GM21515 (cell line): Measurements from ENCODE around the gene ERC1.

Experiments used
- ATAC-seq: cut with Tn5 transposase; IDR thresholded peaks from one replicate; pipeline ENCODE4 v1.9.1; 2021; ENCODE audit not compliant: unreplicated experiment

ERC1 gene

DNA sequence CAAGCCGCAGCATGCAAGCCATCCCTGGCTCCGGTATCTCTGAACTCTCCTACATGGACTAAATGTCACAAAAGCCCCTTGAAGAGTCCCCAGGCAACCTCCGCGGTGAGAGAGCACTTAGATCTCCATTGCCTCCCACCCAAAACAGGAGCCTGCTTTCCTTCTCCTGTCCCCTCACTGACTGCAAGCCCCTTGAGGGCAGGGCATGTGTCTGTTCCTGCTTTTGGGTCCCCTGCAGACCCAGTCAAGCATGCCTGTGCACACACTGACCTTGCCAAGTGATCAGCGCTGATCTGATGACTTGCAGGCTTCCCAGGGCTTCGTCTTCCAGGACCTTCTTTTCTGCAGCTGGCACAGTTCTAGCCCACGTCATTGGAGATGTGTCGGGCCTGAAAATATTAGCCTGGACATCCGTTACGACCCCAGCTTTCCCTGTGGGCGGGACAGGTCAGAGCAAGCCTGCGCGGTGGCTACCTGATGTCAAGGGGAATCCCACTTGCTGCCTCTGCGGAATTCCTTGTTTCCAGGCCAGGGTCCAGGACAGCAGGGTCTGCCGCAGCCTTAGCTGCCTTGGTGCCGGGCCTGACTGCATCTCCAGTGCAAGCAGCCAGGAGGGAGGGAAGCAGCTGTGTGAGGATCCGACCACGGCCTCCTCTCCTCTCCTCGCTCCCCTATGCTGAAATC, 510.8 kb downstream of the ERC1 start:
- no peak for ATAC-seq

DNA sequence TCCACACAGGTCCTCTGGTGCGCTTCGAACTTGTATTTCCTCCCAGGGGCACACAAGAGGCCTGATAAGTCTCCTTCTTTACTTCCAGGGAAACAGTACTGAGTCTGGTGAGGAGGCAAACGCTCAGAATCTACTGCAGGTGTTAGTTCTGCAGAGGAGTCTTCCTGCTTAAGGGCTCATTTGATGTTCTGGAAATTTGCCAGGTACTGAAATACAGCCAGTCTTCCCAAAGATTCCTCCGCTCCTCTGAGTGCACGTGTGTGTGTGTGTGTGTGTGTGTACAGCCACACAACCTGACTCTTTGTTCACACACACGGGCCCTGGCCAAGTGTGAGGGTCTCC, 511.3 kb downstream of the ERC1 start:
- no peak for ATAC-seq

DNA sequence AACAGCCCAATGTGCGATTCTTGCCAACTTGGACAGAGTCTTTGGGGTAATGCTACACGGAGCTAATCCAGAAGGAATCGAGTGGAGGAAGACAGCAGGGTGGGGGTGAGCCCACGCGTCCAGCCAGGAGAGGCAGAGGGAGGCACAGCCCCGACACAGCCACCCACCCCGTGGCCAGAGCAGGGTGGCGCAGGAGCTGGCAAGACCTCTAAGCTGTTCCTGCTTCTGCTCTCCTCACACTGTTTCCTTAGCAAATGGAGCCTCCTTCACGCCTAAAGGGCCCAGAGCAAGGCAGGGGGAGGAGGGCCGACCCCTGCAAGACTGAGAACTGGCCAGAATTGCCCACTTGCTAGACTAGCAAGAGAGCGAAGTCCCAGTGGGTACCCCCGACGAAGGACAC, 511.8 kb downstream of the ERC1 start:
- no peak for ATAC-seq

DNA sequence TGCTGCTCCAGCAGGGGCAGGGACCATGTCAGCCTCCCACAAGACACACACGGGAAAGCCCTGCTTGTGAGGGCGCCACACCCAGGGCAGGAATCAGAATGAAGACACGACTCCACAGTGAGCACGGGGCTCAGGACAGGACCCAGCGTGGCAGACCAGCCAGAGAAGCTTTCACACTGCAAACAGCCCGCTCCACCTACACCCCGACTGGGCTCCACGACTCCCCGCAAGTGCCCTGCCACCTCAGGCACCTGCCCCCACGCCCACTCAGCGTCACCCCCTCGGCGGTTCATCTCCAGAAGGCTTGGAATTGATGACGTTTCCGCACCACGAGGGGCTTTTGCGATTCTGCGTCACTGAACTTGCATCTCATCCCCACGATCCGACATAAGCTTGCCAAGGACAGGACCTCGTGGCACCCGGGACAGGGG, 512.3 kb downstream of the ERC1 start:
- ATAC-seq = no peak

DNA sequence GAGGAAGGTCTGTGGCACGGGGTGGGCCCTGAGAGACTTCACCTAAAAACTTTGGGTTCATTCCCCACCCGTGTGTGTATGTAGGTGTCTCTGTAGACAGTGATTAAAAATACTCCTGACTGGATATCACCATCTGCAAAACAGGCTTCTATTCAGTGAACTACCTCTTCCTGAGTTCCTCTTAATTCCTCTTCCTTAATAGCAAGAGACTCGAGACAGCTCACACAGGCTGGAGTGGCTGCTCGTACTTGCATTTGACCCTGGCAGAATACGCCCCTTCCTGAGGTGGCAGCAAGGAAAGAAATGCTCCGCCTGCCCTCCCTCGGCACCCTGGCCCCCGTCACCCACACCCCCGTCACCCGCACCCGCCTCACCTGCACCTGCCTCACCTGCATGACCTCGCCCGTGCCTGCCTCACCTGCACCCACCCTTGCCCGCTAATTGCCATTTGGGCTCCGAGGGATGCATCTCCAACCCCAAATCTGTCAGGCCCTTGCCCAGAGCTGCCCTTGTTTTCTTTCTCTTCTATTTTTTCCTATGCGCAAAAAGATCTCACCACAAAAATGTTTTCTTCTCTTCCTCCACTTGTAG, 513.4 kb downstream of the ERC1 start:
- no peak for ATAC-seq

DNA sequence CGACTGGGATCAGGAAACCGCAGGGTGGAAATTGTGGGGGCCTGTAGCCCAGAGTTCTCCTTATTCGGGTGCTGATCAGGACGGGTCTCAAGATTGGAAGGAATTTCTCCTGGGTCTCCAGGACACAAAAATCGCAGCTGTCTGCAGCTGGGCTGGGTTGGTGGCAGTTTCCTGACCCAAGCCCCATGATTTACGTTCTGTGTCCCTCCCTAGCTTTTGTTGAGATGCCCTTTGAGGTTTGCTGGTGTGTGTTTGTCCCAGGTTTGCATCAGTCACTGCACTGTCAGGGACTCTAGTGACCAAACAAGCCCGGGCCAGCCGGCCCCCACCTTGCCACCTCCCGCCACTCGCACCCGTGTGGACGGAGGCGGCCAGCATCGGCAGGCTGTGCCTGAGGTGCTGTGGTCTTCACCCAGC, 513.9 kb downstream of the ERC1 start:
- ATAC-seq = no peak

DNA sequence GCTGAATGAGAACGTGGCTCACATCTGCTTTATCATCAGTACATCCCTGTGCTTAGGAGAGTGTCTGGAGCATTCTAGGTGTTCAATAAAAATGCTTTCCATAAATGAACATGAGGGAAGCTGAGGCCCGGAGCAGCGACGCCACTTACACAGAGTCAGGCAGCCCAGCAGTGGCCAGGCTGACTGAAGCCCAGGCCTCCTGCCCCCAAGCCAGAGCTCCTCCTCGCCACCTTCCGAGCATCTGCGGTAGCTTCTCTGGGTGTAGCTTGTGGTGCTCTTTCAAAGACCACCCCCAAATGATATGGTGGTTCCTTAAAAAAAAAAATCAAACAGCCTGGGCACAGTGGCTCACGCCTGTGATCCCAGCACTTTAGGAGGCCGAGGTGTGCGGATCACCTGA, 514.6 kb downstream of the ERC1 start:
- no peak for ATAC-seq

DNA sequence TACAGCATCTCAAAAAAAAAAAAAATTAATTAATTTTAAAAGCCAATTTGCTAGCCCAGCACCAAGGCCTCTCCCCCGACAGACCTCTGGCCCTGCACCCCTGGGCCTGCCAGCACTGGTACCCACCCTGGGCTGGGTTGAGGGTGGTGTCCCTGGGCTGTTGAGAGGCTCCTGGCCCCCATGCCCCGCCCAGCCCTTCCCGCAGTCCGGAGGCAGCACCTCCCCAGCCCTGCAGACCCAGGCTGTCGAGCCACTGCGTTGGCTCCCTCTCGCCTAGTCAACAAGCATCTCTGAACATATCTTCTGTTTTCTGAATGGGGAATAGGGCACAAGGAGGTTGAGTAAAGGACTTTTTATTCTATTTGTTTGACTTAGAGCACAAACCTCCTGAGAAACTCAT, 516.3 kb downstream of the ERC1 start:
- no peak for ATAC-seq

DNA sequence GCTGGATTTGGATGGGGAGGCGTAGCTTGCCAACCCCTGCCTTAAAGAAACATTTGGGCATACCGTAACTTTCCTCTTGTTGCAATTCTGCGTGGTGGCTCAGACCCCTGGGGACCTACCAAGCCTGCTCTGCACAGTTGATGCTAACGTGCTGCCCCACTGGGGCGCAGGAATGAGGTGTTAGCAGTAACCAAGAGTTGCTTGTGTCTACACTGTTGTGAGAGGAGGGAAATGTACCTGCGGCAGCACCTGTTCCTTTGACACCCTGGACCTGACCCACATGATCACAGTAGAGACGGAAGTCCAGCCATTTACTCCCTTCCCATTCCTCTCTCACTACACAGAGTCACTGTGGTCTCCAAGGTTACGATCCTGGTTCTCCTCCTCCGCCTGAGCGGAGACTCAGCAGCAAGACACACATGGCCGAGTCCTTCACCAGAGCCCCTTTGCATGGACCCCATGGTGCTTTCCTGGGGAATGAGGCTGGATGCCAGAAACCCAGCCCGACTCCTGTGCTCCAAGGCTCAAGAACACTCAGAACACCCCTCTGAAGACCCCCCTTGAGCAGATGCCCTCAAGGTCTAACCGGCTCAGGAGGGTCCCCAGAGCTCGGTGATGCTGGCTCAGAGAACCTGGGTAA, 518.5 kb downstream of the ERC1 start:
- no peak for ATAC-seq

DNA sequence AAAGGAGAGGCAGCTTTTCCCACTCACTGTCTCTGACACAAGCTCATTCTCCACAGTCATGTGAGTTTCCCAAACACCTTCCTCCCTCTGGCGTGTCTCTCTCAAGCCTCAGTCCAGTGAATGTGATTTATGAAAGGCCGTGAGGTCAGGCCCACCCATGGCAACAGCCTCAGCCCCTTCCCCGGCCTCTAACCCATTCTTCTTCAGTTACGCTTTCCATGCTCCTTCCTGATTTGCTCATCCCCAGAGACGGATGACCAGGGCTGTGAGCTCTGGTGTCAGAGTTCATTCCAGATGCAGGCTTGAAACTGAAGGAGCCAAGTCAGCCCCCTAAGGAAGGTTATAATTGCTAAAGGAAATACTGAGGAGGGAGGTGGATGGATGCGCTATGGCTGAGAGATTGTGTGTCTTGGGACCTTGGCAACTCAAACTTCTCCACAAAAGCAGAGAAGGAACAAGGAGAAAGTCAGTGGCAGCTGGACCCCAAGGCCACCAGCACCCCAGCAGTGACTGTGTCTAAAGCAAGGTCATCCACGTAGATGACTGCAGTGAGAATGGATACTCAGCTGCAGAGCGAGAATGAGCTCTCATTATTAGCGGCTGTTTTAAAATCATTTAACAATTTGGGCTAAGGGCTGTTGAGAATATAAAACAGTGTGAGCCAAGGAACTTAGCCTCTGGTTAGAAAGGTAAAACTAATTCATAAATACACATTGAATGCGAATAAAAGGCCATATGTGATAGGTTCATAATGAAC, 519.2 kb downstream of the ERC1 start:
- no peak for ATAC-seq

DNA sequence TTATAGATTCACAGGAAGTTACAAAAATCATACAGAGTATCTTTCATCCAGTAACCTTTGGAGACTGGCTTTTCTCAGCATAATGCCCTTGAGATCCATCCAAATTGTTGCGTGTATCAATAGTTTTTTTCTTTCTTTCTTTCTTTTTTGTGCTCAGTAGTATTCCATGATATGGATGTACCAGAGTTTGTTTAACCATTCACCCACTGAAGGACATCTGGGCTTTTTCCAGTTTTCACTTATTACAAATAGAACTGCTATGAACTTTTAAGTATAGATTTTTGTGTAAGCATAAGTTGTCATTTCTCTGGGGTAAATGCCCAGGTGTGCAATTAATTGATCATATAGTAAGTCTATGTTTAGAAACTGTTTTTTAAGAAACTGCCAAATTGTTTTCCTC, 524.0 kb downstream of the ERC1 start:
- no peak for ATAC-seq

DNA sequence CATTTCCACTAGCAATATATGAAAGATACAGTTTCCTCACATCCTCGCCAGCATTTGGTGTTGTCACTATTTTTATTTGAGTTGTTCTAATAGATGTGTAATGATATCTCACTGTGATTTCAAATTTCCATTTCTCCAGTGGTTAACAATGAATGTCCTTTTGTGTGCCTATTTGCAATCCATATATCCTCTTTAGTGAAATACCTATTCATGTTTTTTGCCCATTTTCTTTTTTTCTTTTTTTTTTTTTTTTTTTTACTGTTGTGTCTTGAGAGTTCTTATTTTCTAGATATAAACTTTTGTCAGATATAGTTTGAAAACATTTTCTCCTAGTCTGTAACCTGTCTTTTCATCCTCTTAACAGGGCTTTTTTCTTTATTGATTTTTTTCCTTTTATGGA, 524.4 kb downstream of the ERC1 start:
- no peak for ATAC-seq

DNA sequence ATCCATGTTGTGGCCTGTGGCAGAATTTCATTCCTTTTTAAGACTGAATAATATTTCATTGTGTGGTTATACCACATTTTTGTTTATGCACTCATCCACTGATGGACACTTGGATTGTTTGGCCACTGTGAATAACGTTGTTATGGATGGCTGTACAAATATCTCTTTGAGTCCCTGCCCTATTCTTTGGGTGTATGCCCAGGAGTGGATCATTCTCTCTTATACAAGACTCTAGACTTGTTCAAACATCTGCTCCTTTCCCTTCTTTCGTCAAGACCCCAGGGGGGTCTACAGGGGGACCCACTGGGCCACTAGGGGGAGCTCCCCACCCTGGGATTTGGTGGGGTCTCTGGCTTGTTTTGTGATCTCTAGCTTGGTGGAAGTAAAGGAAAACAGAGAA, 526.0 kb downstream of the ERC1 start:
- no peak for ATAC-seq

DNA sequence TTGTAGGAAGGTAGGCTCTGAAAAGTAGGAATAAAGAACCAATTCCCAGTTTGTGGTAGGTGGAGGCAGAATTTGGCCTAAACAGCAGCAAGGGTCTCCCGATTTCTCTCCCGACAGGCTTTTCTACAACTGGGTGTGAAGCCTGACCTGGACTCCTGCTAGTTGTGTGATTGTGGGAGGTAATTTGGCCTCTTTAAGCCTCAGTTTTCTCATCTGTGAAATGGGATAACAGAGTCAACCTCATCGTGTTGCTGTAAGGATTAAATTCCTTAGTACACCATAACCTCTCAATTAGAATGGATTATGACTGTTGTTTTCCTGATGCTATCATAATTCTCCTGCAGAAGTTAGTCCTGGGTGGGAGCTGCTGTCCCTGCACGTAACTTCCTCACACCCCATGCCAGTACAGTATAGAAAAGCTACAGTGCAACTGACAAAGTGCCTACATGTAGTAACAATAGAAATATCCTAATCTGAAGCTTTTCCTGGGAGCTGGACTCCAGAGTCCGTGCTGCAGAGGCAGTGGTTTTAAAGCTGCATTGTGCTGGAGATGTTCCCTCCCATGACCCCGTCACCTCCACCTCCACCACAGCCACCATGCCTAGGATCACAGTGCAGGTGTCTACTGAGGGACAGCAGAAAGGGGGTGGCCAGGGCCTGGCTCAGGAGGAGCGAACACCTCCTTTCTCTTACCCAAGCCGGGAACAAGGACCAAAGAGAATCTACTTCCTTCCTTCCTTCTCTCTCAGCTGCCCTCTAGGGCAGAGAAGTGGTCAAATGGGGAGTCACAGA, 526.9 kb downstream of the ERC1 start:
- ATAC-seq = no peak

DNA sequence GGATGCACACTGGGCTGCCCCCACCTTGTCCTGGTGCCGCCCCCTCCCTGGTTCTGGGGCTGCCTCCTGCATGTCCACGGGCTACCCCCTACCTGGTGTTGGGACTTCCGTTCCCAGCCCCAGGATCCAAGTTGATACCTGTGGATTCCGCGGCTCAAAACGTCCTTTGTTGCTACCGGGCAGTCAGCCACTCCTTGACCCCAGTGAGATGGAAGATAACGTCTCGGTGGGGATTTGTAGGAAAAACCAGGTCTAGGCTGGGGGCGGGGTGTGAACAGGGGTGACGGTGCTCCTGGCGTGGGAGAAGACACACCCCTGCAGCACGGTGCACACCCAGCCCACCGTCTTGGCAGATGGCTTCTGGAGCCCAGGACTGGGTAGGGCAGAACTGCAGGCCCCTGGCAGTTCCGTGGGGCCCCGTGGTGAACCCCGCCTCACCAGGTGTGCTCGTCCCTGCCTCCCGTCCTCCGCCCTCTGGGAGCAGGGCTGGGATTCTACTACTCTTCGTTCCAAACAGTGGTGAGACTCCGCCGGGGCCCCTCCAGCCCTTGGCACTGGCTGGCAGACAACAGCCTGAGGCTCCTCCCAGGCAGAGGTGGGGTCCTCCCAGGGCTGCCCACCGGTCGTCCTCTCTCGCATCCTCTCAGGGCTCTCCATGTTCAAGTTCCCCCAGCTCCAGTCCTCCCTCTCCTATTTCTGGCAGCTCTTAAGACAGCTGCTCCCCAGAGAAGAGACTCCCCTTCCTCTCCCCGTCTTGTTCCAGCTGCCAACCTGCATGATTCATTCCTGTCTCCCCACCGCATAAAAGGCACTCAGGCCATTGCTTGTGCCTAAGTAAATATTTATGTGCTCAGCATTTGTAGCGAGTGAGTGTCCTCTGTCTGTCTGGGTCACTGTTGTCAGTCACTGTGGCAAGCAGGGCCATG, 527.8 kb downstream of the ERC1 start:
- ATAC-seq = no peak

DNA sequence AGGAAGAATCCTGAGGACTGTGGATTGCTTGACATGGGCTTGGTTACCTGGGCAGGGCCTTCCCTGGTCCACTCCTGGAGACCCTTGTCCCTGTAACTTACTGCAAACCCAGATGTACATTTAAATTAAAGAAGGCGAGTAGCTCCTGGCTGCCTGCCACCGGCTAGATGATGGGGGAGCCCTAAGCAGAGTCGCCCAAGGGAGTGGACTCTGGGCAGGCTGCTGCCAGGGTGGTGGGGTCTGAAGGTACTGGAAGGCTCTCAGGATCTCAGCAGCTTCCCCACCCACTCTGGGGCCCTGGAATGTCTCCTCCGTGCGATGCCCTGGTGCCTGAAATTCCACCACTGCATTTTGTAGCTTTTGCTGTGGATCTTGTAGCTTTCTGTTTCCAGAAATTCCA, 528.6 kb downstream of the ERC1 start:
- ATAC-seq = no peak

DNA sequence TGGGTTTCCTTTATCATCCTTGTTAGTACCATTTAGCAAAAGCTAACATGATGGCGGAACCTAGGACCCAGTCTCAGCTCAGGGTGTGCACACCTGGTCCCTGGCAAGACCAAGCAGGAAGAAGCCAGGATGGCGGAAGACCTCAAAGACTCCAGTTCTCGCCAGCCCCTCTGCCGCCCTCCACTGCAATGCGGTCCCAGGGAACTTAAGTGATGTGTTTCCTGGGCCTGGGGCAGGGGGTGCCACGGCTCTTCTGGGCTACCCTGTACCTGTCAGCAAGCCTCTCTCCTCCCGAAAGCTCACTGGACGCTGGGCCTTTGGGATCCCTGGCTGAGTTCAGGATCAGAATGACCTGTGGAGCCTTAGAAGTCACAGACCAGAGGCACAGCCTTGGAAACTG, 532.0 kb downstream of the ERC1 start:
- no peak for ATAC-seq

DNA sequence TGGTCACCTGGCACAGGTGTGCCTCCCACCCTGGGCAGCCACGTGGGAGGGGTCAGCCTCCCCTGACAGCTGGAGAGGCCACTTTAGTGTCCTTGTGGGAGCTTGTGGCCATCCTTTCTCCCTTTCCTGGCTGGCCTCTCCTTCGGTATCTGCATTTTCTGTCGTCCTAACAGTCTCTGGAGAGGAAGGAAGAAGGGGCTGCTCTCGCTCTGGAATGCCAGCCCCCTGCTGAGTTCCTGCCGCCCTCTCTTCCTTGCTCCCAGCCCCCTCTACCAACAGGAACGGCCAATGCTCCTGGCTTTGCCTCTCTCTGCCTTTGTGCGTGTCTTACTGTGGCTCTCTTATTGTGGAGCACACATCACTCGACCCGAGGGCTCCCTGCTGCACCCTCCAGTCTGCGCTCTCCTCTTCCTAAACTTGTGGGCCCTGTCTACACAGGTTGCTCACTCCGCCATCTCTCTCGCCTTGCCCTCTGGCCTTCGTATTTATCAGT, 532.6 kb downstream of the ERC1 start:
- no peak for ATAC-seq

DNA sequence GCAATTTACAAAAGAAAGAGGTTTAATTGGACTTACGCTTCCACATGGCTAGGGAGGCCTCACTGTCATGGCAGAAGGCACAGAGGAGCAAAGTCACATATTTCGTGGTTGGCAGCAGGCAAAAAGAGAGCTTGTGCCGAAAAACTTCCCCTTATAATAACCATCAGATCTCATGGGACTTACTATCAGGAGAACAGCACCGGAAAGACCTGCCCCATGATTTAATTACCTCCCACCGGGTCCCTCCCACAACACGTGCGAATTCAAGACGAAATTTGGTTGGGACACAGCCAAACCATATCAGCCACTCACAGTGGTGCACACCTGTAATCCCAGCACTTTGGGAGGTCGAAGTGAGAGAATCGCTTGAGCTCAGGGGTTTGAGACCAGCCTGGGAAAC, 534.8 kb downstream of the ERC1 start:
- ATAC-seq = no peak

DNA sequence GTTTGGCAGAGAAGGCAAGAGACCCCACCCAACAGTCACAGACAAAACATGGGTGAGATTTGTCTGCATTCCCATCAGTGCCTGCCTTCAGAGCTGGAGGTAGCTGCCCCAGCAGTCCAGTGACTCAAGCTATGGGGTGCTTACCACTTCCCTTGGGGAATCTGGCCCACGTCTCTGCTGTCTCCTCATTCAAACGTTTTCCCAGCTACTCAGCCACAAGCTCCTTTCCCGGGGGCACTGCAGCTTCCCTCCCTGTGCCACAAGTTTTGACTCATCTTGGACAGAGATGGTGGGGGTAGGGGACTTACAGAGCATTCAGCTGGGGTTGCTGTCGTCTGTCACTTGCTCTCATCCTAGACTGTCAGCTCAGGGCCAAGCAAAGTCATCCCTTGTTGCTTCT, 536.8 kb downstream of the ERC1 start:
- no peak for ATAC-seq
